NCI-H460 (cell line): Measurements from ENCODE around the gene C1orf198. TPM values are rescaled to one million over a fixed set of nuclear protein-coding genes. Genes with fewer than 3 reads are reported as not detected.

ENCODE experiments used
- DNase-seq: peaks from one replicate; pipeline ENCODE4 v3.0.0-alpha.2; 2016; ENCODE audit warnings: low read depth; ENCODE audit errors: extremely low read depth
- total RNA-seq: library from RNA; depleted of rRNA; stranded (reverse); fragments of >200 nt; shearing (Covaris generic); gene quantifications from 2 replicates; pipeline ENCODE4 v1.2.3, GENCODE V29; 2014

Gene C1orf198
- total RNA-seq, 1 experiment from 2014 or later: 30.8 TPM

DNA sequence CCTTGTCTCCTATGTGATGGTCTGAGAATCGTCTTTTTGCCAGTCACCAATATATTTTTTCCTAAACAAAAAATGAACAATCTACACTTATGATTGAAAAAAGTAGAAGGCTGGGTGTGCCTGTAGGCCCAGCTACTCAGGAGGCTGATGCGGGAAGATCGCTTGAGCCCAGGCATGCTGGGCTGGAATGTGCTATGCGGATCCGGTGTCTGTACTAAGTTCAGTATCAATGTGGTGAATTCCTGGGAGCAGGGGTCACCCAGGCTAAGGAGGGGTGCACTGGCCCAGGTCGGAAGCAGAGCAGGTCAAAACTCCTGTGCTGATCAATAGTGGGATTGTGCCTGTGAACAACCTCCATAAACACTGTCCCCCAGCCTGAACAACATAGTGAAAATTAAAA, 25.7 kb upstream of the C1orf198 start:
- DNase-seq: no peak

DNA sequence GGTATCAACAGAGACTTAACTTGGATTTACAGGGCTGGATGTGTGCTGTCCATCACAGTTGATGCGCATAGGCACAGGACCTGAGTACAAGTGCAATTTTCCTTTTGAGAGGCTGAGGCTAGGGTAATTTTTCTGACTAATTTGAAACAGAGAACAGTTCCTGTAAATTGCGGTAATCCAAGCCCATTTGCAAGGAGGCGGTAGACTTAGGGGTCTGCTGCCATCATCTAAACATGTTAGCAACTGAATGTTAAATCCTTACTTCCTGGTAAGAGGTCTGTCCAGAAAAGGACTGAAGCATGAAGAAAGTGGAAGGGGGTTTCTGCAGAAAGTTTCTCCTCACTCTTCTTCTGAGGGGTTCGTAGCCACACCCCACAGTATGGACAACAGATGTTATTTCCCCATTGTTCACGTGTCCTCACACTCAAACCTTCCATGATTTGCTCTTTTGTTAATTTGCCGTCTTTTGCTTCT, 23.7 kb upstream of the C1orf198 start:
- no peak for DNase-seq

DNA sequence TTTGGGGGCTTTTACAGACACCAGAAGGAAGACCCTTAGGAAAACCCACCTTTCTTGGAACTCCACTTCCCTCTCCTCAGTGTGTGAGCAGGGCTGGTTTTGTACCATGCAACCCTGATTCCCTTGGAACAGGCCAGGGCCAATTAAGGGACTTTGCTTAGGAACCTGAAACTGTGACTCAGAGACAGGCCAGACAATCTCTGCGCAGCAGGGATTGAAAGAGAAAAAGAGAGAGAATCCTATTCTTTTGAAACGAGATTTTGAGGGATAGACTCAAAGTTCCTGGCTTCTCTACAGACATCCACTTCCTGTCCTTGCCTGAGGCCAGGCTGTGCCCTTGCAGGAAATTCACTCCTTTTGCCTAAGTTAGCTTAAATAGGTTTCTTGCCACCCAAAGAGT, 23.1 kb upstream of the C1orf198 start:
- no peak for DNase-seq

DNA sequence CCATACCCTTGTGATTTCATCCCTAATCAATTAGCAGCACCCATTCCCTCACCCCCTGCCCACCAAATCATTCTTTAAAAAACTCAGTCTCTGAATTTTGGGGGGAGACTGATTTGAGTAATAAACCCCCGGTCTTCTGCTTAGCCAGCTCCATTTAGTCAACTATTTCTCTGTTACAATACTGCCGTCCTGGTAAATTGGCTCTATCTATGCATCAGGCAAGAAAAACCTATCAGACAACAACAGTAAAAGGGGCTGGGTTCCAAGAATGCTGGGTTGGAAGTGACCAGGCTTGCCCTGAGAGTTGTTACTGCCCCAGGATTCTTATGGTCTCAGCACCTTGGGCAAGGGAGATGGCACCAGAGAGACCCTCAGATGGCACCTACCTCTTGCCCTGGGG, 16.3 kb upstream of the C1orf198 start:
- no peak for DNase-seq

DNA sequence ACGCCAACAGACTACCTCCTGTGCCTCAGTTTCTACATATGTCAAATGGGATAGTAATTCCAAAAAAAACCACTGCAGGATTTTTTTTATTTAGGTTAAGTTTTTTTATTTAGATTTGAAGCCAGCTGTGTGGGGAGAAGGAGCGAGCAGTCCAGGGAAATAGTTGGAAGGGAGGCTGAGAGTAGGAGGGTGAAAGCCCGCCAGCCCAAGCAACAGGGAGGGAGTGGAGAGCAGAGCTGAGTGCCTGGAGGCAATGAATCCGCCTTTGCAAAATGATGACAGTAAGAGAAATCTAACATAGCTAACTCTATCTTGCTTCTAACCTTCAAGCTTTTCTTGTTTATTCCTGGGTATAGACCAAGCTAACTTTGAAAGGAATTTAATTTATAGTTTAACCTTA, 15.6 kb upstream of the C1orf198 start:
- DNase-seq: no peak

DNA sequence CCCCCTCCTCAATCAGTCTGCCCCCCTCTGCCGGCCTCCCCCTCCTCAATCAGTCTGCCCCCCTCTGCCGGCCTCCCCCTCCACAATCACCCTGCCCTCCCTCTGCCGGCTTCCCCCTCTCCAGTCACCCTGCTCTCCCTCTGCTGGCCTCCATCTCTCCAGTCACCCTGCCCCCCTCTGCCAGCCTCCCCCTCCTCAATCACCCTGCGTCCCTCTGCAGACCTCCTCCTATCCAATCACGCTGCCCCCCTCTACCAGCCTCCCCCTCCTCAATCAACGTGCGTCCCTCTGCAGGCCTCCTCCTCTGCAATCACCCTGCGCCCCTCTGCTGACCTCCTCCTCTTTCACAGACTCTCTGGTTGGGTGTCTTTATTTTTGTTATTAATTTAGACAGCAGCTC, 11.5 kb upstream of the C1orf198 start:
- no peak for DNase-seq

DNA sequence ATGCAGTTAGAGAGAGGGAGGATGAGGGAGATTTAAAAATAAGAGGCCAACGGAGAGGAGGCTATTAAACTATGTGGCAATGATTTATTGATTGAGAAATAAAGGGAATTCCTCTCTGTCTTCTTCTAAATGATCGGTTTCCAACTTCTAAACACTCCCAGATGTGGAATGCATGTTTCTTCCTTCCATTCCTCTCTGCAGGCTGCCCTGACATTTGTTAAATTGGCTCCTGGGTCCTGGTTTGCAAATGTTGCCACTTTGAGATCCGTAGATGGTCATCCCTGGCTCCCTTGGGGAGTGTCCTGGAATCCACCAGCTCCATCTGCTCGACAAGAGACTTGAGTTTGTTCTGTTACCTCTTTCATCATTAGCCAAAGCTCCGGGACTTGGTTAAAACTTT, 10.3 kb upstream of the C1orf198 start:
- DNase-seq: no peak

DNA sequence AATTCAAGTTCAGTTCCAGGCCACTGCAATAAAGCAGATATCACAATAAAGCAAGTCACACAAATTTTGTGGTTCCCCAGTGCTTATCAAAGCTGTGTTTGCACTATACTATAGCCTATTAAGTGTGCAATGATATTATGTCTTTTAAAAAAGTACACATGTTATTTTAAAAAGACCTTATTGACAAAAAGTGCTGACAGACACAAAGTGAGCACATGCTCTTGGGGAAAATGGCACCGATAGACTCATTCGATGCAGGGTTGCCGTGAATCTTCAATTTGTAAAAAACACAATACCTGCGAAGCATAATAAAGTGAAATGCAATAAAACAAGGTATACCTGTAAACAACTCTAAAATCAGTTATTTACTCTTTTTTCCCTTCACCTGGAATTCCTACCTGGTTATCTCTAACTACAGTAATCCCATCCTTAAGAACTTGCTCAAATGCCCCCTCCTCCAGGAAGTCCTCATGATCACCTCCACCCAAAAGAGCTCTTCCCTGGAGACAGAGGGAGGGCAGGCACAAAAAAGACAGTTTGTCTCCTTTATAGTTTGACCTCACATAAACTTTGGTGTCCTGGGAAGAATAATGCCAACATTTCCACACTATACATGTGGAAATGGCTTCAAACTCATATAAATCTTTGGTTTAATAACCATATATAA, 9.7 kb upstream of the C1orf198 start:
- DNase-seq: no peak

DNA sequence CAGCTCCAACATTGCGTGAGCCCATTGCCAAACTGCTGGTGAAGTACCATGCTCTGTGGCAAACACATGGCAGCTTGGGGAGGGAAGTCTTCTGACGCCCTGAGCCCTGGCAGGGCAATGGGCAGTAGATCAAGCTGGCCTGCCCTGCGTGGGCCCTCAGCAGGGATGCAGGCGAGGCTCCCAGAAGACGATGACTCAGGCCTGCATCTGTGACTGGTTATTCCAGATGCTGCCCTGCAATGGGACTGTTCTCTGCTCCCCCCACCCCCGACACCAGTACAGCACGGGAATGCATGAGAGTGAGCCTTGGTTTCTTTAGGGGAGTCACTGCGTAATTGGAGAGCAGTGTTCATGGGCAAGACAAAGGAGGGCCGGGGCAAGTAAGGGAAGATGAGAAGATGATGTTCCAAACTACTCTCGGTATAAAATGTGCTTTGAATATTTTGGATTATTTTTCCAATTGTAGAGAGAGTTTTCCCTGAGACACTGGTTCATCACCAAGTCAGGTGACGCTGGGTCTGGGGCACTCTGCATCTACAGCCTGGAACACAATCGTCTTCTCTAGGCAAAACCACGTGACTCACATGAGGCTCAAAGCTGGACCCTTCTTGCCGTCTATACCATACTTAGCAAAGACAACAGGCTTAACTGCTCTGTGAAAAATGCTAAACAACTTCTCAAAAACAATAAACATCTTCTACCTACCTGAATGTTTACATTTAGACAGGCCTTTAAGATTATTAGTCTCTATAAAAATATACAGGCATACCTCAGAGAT, 9.0 kb upstream of the C1orf198 start:
- no peak for DNase-seq

DNA sequence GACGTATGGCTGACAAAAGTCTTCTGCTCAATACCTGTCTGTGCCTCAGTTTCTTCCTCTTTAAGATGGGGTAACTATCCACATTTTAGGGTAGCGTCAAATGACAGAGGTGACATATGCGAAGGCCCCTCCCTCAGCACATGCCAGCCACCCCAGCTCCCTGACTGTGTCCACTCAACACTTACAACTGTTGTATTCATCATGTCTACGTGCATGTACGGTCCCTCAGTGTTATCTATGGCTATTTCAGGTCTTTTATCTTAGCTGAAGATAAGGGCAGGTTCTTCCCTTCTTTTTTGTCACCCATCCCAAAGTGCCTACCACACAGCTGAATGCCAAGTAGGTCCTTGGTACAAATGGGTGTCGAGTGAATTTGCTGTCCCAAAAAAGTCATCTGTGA, 8.3 kb upstream of the C1orf198 start:
- no peak for DNase-seq

DNA sequence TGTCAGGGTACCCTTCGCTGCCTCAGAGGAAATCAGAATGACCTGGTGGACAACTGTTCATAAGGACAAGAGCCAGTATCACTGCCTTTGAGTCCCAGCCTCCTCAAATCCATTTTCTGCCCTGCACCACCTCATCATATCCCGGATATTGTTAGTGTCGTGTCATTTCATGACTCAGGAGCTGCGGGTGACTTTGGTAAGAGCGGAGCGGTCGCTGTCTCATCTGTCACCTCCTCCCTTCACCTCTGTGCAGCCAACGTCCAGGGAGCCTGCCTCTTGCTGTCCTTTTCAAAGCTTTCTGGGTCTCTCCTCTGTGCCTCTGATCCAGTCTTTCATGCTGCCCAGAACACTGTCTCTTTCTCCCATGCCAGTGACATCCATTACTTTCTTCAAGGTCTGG, 7.0 kb upstream of the C1orf198 start:
- no peak for DNase-seq

DNA sequence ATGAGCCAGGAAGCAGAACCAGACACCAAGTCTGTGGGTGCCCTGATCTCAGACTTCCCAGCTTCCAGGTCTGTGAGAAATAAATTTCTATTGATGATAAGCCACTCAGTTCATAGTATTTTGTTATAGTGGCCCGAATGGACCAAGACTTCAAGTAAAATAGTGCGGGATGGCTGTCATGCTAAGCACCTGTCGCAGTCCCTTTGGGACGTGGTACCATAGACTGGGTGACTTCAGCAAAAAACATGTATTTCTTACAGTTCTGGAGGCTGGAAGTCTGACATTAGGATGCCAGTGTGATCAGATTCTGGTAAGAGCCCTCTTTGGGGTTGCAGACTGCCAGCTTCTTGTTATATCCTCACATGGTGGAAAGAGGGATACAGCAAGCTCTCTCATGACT, 2.6 kb upstream of the C1orf198 start:
- no peak for DNase-seq

DNA sequence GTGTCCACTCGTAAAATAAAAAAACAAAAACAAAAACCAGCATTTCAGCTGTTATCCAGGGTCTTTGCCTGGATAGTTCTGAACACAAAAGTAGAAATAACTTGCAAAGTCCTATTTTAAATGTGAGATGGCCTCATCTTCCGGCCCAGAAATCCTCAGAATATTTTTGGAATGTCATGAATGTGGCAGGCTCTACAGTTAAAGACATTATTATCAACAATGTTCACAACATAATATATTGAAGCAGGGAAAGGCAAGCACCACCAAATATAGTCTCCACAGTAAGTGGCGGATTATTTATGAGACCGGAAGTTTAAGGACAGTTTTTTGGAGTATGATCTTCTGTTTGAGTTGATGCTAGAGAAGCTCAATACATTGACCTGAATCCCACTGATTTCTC, 1.2 kb upstream of the C1orf198 start:
- DNase-seq: no peak

DNA sequence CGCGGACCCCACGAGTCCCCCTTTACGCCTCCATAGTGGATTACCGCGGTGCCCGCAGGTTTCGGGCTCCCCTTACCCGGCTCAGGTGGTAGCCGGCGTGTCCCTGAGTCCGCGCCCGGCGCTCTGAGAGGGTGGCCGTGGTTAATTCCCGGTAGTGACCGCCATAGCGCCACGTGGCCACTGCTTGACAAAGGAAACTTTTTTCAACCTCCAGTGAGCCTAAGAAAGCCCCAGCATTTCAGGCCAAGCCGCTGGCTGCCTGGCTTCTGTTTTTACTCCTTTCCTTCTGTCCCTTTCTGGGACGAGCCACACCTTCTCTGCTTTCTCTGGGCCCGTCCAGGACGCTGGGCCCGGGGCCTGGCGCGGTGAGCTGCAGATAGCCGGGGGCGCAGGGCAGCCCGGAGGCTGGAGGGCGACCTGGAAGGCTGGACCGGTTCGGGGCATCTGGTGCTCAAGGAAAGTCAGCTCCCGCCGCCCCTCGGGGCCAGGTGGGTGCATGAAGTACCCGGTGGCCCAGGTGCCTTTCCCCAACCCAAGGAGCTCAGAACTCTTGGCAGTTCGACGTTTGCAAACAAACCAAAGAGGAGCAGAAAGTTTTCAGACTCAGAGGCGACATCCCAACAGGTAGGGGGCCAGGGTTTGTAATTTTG, 540 bp upstream of the C1orf198 start:
- peak; percentile 30 for DNase-seq

DNA sequence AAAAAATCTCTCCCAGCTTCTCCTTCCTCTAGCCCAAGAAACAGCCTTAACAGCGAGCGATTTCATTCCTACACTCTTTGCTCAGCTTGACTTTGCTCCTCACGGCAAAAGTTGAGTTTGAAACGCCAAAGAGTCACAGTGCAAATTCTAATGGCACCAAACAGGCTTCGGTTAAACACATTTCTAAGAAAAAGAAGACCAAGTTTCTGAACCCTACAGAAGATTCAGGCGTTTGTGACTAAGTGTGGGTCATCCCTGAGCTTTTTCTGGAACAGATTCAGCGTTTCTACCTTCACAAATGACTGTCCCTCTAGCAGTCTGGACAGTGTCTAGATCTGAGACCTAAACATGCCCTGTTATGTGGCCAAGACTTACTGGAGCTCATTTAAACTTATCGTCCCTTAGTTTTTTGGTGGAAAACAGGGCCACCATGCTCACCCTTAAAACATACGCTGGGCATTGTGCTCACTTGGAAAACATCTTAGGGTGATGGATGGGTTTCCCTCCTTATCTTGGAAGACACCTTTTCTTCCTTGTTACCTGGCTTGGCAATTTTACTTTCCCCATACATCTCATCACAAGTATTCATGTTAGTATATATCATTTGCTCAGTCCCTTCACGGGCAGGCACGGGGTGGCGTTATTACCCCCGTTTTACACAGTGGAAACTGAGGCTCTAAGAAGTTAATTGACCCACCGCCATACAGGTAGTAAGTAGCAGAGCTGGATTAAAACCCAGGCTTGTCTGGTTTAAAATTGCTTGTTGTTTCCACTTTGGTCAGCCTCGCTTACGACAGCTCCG, 1.0 kb downstream of the C1orf198 start:
- DNase-seq: no peak

DNA sequence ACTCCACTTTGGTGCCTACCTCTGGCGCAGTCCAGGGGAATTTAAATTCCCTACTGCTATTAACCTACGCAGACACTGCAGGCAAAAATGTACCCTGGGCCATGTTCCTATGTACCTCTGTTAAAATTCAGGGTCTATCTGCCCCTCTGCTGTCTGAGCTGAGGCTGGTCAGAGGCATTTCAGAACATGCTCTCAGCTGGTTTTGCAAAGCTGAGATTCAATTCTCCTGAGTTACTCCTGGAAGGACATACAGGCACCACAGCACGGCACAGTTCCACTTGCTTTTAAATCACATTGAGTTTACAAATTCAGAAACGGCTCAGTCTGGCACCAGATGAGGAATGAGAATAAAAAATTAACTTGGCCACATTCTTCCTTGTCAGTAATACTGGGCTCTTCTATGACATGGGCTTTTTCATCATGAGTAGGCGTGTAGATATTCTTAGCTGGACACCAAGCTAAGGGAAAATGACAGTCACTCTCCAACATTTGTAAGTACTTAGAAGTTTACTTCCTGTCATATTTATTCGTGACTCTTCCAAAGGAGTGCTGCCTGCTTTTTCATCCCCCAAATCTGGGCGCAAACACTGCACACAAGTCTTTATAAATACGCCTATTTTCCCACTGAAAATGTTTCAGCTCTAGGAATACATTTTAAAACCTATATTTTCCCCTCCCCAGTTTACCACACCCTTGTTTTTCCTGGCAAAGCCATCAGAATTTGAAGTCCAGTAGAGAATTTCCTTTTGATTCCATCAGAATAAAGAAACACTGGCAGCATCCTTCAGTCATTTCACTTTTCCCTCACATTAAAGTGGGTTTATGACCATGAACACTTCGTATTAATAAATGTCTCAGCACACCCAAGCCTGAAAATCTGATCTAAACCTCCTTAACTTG, 1.9 kb downstream of the C1orf198 start:
- no peak for DNase-seq

DNA sequence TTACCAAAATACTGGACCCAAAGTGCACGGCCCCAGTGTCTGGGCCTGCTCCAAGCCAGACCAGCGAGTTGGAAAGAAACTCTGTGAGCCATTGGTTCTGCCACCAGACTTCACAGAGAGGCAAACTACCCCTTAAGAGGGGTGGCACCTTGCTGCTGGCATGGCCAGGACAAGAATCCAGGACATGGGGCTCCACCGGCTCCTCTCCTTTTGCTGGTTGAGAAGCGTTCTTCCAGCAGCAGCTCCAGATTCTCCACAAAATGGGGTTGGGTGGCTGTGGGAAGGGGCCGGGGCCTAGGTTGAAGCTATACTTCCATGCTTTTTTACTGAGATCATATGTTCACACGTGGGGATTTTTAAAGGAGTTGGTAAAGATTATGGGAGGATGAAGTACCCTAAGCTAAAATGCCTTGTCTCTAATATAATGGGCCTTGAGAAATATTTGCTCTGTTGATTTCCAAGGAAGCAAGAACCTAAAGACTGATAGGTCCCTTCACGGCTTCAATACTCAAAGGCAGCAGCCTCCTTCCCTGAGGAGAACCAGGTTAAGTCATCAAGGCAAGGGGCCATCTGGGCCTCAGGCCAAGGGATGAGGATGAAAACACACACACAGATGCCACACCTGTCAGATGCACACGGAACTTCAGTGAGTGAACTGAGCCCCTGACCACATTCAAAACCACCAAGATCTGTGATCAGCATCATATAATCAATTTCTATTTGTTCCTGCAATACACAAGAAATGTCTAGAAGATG, 3.1 kb downstream of the C1orf198 start:
- no peak for DNase-seq

DNA sequence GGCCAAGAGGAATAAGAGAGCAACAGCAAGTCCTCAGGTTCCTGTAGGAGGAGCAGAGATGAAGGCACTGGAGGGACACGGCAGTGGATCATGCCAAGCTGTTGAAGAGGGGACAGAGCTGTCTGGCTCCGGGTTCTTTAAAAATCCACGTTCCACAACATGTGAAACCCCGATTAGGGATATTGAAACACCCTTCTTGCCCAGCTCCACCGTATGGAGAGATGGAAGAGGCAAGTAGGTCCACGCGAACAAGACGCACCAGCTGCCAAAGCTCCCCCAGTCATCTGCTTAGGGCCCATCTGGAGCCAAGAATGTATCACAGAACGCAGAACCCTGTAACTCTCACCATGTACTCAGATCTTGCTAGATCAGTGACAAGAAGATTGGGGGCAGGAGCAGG, 3.9 kb downstream of the C1orf198 start:
- DNase-seq: no peak

DNA sequence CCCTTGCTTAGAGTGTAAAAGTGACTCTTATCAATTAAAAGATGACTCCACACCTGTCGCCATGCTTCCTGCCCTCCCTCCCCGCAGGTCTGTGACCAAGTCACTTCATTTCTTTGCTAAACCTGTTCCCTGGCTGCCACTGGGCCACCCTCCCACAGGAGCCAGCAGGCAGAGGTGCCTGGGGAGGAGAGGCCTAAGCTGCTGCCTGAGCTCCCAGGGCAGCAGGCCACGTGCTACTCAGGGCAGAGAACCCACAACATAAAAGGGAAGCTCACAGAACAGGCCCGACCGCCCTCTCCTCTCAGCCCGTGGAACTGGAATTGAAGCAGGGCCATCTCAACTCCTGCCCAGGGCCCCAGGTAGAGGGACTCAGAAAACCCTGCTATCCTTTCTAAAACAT, 4.9 kb downstream of the C1orf198 start:
- DNase-seq: no peak
